NK-92 treated with Interleukin-12 subunit alpha and Interleukin-12 subunit beta, amount 100 ng/mL, for 24 hours (cell line): ENCODE results near the gene TRIM15.
"Not testable (repeated sequence)": the region's sequence is repeated elsewhere in the genome, so short reads cannot be mapped to it uniquely, and the experiment has no call there.

Experiments
- DNase-seq: peaks from one replicate; lab custom pipeline; 2025; lab: John Stamatoyannopoulos, UW

TRIM15 gene

DNA sequence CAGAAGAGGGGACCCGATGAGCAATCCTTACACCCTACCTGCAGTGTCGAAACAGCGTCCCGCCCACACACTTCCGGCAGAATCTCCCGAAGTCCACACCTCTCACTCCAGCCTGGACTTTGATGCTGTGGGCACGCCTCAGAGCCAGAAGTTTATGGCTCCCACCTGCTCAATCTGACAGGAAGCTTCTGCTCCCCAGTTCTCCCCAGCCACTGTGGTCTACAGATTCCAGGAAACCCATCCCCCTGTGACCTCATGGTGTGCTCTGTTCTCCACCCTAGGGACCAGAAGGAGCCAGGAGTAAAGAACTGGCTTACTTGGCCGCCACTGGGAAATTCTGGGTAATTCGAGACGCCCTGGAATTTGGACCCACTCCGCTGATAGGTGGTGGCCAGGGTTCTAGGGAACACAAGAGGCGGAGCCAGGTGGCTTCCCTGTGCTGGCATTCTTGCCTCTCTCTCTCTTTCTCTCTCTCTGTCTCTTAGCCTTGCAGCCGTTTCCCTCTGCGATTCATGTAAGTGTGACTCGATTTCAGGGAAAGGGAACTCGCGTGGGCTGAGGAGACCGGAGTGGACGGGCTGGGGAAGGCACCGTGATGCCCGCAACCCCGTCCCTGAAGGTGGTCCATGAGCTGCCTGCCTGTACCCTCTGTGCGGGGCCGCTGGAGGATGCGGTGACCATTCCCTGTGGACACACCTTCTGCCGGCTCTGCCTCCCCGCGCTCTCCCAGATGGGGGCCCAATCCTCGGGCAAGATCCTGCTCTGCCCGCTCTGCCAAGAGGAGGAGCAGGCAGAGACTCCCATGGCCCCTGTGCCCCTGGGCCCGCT is at the start of gene TRIM15:
Gene TRIM15 (plus strand): TSS at position 457 of the 828 bp plus-strand sequence. CDS start 139 bp downstream, at position 596.
- DNase-seq: no peak

DNA sequence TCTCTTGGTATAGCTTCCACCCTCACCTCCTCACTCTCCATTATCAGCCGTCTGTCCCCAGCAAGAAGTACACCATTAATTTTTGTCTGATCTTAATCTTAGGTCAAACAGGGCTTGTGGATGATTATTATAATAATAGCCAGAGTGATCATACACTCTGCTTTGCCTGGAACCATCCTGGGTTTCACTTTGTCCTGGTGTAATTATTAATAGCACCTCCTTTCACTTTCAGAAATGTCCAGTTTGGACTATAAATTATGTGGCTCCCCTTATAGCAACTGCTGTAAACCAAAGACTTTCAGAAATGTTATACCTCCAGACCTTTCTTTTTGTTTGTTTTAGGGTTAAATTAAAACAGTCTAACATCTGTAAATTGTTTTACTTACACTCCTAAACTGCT is 49.5 kb upstream of the TRIM15 start:
- no peak for DNase-seq

- no peak for DNase-seq
Measured at GRCh38 chr6:30116724-30117123, 46.6 kb upstream of the TRIM15 start.

DNA sequence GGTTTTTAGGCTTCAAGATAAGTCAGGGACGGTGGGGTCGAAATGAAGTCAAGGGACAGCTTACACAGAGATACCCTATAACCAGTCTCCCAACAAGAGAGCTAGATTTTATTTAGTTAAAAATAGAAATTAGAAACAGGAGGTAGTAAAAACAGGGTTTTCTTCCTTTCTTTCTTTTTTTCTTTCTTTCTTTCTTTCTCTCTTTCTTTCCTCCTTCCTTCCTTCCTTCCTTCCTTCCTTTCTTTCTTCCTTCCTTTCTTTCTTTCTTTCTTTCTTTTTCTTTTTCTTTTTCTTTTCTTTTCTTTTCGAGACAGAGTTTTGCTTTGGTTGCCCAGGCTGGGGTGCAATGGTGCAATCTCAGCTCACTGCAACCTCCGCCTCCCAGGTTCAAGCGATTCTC is 44.7 kb upstream of the TRIM15 start:
- not testable (repeated sequence) for DNase-seq

DNA sequence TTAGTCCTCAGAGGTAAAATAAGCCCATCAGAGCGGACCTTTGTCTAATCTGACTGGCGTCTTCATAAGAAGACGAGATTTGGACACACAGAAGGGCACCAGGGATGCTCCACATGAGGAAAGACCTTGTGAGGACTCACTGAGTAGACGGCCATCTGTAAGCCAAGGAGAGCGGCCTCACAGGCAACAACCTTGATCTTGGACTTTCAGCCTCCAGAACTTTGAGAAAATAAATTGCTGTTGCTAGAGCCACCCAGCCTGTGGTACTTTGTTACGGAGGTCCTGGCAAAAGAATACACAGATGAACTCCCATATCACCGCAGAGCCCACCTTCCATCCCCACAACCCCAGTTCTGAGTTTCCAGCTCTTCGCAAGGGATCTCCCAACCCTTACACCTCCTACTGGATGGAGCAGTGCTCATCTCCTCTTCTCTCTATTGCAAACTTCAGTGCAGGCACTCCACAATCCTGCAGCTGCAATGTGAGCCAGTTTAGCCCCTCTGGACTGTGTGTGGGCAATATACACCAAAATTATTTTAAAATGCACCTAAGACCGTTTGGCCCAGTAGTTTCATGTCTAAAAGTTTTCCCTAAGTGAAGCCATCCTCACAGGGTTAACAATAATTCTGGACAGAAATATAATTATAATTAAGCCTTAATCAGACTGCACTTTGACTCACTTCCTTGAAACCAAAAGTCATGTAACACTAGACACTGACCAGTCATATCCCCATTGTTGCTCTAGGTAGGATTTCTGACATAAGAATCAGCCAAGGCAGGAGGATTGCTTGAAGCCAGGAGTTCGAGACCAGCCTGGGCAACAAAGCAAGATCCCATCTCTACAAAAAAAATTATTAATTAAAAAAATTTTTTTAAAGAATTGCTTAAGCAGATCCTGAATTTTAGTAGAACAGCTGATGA is 41.6 kb upstream of the TRIM15 start:
- no peak for DNase-seq

DNA sequence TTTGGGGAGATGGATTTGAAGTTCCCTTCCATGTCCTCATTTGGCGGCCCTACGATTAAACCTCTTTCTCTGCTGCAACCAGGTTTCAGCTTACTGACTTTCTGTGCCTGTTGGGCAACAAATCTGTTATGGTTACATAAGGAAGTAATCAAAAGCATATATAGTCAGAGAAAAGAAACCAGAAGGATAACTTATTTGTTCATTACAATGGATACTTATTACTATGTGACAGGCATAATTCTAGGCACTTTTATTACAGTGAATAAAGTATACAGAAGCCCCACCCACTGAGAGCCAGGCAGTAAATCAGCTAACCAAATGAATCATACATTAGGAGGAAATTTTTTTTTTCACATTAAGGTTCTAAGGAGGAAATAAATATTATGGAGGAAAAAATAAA is 40.8 kb upstream of the TRIM15 start:
- DNase-seq: no peak

DNA sequence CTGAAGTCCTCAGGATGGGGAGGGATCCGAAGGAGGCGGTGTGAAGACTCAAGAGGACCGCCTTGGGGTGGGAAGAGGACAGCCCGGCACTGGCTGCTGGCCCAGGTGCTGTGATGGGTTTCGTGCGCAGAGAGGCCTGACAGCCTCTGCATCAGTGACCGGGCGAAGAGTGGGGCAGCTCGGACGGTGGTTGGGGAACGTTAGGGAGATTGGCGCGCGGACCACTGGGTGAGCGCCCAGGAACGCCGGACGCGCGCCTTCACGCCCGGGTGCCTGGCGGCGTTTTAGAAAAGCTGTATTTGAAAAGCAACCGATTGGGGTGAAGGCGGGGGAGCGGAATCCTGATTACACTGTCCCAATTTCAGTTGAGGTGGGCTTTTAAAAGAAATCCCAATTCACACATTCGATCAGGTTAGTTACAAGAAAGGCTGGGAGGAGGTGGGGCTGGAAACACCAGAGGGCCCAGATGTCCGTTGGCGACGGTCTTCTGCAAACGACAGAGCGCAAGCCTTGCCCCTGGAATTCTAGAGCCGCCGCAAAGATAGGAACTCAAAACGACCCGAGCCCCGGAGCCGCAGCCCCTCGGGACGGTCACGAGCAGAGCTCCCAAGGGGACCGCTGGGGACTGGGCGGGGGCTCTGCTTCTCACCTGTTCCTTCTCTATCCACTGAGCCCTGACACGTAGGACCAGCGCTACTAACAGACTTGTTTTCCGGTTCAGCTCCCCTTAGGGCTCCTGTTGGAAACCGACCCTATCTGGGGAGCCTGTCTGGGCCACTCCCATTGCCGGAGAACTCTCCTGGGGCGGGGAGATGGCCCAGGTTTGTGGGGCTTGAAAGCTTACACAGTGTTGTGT is 35.9 kb upstream of the TRIM15 start:
- DNase-seq: no peak

GRCh38 chr6:30129265-30130178 is 33.8 kb upstream of the TRIM15 start:
- DNase-seq: no peak

- no peak for DNase-seq
Measured at GRCh38 chr6:30130179-30130679, 33.1 kb upstream of the TRIM15 start.

GRCh38 chr6:30130887-30131862 is 32.2 kb upstream of the TRIM15 start:
- DNase-seq: peak; percentile 40

DNA sequence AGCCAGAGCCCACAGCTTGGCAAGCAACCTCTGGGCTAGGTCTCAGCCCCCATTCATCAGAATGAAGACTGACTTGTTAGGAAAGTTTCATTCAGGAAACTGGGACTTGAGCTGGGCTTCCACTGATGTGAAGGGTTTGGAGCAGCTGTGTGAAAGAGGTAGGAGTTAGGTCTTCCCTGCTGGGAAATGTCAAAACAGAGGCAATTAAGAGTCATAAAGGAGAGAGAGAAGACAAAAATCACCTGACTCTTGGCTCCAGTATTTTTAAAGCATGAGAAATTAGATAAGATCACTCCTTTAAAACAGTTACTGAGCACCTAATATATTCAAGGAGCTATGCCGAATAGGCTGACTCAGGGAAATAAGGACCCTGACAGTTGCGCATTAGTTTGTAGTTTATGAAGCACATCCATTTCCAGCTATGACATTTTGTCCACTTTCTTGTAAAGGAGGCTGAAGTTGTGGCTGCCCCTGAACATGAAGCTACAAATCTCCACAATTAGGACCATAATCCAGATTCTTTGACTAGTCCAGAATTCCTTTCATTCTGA is 31.3 kb upstream of the TRIM15 start:
- no peak for DNase-seq

DNA sequence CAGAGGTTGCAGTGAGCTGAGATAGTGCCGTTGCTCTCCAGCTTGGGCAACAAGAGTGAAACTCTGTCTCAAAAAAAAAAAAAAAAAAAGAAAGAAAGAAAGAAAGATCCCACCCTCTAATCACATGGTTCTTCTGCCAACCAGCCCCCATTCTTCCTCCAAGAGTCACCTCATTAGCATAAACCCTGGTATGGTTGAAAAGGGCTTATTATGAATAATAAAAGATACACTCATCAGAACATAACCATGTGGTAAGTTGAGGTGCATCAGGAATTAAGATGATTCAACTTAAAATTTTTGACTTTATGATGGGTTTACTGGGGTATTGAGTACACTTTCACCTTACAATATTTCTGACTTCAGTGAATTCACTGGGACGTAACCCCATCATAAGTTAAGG is 28.2 kb upstream of the TRIM15 start:
- no peak for DNase-seq

- DNase-seq: no peak
Measured at GRCh38 chr6:30135757-30136156, 27.6 kb upstream of the TRIM15 start, which contains the start of gene TRIM40. TSS of gene TRIM40 (plus strand) at chr6:30136140. CDS start at chr6:30137037, 897 bp downstream.

DNA sequence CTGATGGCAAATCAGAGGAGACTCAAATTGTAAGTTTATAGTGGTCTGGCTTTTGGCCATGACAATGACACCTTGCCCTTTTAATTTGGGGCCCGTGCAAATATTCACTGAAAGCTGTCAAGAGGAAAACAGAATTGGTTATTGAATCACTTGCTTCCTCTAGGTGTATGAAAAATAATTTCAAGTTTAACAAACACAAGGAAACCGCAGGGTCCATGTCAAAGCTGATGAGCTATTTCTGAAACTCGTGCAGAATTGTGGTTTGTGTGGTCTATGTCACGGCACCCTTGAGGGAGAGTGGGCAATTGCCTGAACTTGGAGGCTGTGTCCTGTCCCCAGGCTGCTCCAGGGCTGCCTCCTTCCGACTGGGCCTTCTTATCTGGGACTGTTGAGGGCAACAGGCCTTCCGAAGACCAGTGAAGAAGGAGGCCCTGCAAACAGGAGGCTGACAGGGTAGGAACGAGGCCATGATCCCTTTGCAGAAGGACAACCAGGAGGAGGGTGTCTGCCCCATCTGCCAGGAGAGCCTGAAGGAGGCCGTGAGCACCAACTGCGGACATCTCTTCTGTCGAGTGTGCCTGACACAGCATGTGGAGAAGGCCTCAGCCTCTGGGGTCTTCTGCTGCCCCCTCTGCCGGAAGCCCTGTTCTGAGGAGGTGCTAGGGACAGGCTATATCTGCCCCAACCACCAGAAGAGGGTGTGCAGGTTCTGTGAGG is 26.6 kb upstream of the TRIM15 start:
- DNase-seq: no peak

- DNase-seq: not testable (repeated sequence)
Measured at GRCh38 chr6:30140240-30140639, 23.1 kb upstream of the TRIM15 start.

- no peak for DNase-seq
Measured at GRCh38 chr6:30142665-30143064, 20.7 kb upstream of the TRIM15 start.

DNA sequence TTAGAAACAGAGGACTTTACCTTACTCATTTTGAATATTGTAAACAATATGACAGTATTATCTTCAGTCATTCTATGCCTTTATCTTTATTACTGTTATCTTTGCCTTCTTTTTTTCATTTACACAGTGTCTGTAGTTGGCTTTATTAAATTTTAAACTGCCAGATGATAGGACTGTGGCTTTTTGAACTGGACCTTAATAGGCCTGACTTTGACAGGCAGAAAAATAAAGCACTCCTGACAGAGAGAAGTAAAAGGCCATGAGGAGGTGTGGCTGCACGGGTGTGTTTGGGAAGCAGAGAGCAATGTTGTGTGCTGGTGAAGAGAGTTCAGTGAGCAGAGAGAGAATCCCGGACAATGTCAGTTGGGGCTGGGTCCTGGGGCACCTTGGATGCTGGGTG is 19.6 kb upstream of the TRIM15 start:
- DNase-seq: no peak

DNA sequence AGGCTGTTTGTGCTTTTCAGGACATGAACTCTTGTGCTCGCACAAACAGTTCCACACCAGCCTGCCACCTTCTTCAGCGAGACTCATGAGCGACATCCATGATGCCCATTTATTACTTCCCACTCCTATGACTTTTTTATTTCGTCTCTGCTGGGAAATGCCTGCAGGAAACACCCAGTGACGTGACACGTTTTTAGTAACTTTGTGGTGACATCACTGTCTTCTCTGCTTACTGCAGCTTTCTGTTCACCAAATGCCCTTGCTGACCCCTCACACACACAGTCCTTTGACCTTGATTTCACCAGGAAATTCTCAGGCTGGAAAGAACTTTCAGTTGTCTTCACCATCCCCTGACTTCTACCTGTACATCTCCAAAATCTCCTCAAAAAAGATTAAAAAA is 18.5 kb upstream of the TRIM15 start:
- DNase-seq: no peak
